Omental fat pad (tissue), 4 donors: ENCODE measurements around the gene CUX1. TPM values are rescaled to one million over a fixed set of nuclear protein-coding genes. Genes with fewer than 3 reads are reported as not detected.
A peak's percentile ranks its signal among the peaks of the same experiment; 100 is the strongest.

Experiments used
- ATAC-seq: fragments of 150-250 bp; one replicate; pipeline ENCODE4 v1.9.1; 2016; ENCODE audit warnings: mild to moderate bottlenecking, moderate library complexity; ENCODE audit not compliant: low FRiP score
- DNase-seq: peaks from one replicate; pipeline ENCODE4 v3.0.0-alpha.2; 2019; ENCODE audit warnings: low spot score
- CTCF ChIP-seq, 3 donors: fragments of 450-650 bp; IDR thresholded peaks; one replicate each; pipeline ENCODE4 v1.5.1; 2016 to 2017; ENCODE audit warnings: antibody characterized with exemption in 3 of 3, mild to moderate bottlenecking in 3 of 3, moderate library complexity in 2 of 3
- total RNA-seq, 4 donors: library from RNA; depleted of rRNA; stranded (reverse); fragments of >200 nt; gene quantifications; one replicate each; pipeline ENCODE4 v1.1.0, GENCODE V29; 2016

Gene CUX1
- total RNA-seq, 4 donors from 2014 or later = 67.6 to 141 (median 75.7) TPM

- ATAC-seq (no peak), DNase-seq (no peak)
- no peak for TF ChIP-seq CTCF (IDR thresholded peaks at IDR 0.05)
Observed at GRCh38 chr7:101875283-101875846, 57.9 kb downstream of the CUX1 start.

DNA sequence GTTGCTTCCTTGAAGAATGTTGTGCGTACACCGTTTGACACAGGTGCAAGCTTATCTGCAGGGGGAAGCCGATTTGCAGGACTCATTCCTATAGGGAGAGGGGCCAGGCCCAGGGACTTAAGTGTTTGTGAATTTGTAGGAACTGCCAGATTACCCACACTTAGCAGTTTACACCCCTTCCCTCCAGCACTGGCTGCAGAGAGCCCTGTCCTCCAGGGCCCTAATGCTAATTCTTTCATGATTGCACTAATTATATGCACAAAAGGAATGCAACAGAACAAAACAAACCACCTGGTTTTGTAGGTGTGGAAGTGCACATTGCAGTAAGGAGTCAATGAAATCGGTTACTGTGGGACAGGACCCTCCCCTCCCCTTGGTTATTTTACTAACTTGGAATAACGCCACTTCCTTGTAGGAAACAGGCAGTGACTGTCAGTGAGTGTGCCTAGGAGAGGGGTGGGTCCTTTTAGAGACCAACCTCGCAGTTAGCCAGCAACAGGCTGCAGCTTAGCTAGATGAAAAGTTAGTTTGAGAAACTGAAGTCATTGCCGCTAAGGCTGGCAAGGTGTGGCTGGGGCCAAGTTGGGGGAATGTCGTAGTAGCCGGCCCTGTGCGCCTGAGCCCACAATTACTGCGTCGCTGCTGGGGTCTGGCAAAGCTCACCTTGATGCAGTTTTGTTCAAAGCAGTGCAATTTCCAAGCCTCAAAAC, 60.6 kb downstream of the CUX1 start:
- no peak for TF ChIP-seq CTCF (IDR thresholded peaks at IDR 0.05)

DNA sequence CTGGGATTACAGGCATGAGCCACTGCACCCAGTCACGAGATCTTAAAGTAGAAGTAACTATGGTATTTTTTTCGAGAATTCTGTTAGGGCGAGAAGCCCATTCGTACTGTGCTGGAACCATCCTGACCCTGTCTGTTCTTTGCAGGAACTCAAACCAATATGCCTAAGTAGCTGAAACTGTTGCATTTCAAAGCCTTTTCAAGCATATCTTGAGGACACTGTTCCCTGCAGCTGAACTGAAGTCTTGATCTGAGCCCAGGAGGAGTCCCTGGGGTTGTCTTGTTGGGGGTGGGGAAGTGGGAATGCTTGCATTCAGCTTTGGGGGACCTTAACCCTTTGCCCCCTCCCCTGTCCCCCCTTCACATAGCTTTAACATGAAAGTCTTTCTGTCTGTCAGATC, 61.5 kb downstream of the CUX1 start:
- ATAC-seq (no peak), DNase-seq (no peak)
- TF ChIP-seq CTCF (IDR thresholded peaks at IDR 0.05) = no peak

More for the DNA sequence above, 60.6 kb downstream of the CUX1 start:
- DNase-seq (no peak), ATAC-seq (no peak)

DNA sequence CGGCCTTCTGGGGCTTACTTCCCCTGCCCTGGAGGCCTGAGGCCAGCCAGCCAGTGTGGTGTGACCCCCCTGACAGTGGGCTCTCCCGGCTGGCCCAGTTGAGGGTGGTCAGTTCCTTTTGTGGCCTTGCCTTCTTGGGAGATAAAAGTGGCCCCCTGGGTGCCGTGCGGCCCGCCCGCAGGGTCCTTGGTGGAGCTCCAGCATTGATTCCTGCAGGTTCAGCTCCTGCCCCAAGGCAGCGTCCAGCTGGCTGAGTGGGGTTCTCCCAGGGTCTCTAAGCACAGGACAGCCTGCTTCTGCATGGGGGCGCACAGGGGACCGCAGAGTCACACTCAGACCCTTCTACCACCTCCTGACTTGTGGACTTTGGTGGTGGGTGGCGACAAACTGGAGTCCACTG, 62.1 kb downstream of the CUX1 start:
- no peak for TF ChIP-seq CTCF (IDR thresholded peaks at IDR 0.05)
- ATAC-seq (no peak), DNase-seq (no peak)

- TF ChIP-seq CTCF (IDR thresholded peaks at IDR 0.05) = no peak
- no peak for ATAC-seq
- no peak for DNase-seq
Observed at GRCh38 chr7:101880282-101881054, 63.0 kb downstream of the CUX1 start.

DNA sequence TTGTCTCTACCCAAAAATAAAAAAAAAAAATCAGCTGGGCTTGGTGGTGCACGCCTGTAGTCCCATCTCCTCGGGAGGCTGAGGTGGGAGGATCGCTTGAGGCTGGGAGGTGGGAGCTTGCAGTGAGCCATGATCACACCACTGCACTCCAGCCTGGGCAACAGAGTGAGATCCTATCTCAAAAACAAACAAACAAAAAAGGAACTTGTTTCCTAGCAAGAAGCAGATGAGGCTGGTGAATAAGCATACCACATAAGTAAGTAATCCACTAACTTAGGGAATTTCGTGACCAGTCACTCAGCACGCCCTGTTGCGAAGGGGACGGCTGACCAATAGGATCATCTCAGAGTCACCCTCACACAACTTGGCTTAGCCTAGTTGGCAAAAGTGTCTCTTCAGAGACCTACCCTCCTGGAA, 64.6 kb downstream of the CUX1 start:
- ATAC-seq (peak; percentile 49), DNase-seq (no peak)
- TF ChIP-seq CTCF (IDR thresholded peaks at IDR 0.05) = no peak
